ENCODE results near the gene HMX3.

HMX3 gene

DNA sequence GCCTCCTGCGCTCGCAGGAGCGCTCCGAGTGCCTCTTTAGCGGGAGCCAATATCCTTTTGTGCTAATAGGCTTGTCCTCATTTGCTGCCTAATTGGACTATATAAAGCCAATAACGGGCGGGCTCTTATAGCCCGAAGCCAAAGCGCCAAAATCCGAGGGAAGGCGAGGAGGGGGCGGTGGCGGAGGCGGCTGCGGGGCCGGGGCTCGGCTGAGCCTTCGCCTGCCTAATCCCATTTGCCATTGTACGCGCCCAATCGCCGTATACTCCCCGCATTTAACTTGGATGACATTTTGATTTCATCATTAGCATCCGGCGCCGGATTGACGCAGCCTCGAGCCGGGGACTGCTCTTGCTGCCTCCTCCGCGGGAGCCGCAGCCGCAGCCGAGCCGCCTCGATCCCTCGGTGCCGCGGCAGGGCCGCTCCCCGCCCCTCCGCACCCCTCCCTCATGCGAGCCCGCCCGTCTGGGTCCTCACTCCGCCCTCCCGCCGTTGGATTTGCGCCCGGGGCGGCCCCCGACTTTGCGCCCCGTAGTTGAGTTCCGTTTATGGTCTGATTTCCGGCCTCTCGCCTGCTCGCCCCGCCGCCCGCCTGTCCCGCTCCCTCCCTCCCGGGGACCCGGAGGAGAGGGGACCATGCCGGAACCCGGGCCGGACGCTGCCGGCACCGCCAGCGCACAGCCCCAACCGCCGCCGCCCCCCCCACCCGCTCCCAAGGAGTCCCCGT lies at the start of gene HMX3:
HMX3 (plus strand) TSS at position 556 of the 727 bp plus-strand sequence; CDS start at position 637, 81 bp downstream.
- no peak for DNase-seq

DNA sequence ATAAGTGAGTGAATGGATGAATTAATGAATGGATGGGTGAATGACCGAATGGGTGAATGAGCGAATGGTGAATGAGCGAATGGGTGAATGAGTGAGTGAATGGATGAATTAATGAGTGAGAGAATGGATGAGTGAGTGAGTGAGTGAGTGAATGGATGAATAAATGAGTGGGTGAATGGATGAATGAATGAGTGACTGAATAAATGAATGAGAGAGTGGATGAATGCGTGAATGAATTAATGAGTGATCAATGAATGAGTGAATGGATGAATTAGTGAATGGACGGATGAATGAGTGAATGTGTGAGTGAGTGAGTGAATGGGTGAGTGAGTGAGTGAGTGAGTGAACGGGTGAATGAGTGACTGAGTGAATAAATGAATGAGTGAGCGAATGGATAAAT lies 49.5 kb upstream of the HMX3 start:
- no peak for DNase-seq

DNA sequence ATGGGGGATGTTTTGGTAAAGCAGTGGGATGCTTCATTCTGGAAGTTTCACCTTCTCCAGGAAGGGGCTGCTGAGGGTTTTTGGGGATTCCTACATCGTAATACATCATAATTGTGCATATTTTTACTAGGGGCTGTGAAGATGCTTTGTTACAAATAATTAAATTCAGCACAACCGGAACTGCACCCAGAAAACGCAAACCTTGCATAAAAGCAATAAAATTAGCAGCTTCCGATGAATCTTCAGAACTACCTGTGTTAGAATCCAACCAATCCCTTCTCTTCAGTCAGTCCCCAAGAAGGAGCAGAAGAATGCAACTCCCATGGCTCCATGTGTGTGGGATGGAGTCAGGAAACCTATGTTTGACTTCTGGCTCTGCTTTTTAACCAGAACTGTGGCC lies 48.4 kb upstream of the HMX3 start:
- no peak for DNase-seq

DNA sequence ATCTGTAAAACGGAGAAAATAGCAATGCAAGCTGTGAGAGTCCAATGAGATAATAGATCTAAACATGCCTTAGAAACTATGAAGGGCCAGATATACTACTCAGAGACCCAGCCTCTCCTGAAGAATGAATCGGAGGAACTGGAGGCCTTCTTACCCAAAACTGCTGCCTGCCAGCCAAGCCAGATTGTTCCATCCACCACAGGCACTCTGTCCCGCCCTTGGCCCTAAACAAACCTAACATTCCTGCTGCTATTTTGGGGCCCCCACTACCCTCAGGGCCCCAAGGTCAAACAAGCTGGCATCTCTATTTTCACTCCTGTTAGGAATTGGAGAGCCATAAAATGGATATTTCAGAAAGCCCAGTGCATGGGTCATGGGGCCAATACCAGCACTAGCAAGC lies 48.0 kb upstream of the HMX3 start:
- no peak for DNase-seq

DNA sequence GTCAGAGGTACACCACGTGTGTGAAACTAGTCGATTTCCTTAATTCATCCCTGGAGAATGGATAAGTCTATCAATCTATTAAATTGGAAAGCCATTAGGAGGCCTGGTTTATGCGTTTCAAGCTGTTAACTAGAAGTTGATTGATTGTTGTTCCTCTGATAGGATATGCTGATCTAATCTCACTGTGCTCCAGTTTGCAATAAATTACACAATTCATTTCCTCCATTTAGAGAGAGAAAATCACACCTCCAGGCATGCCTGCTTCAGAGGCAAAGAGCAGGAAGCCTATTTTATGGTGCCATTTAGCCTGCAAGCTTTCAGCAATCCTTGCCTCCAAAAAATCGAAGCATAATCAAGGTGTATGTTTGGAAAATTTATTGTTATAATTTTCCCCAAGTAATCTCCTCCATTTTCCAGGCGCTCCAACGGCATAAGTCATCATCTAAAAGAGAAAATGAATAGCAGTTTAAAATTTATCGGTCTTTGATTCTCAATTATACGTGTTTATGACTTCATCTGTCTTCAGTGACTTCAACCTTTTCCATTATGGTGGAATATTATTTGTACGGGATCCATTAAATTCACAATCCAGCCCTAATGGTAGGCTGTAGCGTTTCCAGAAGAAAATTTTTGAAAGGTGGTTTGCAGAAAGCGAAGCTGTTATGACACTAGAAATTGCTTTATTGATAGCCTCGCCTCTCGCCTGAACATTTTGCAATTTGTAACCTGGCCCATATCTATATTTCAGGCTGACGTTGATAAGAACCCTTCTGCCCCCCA lies 42.9 kb upstream of the HMX3 start:
- DNase-seq, result no peak

DNA sequence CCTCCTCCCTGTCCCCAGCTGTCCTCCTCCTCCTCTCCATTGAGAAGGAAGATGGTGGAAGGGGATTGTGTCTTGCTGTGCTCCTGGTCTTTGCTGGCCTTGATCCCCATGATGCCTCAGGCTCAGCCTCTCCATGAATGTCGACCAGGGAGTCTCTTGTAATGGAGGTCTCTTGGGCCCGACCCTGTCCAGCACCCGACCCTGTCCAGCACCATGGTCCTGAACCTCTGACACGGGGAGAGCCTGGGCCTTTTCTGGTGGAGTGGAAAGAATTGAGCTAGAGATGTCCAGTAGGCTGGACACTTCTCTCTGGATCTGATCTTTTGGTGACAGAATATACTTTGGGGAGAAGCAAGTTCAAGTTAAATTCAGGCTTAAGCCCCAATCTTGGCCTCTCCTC lies 42.3 kb upstream of the HMX3 start:
- DNase-seq, result no peak

- DNase-seq, result no peak
Observed at GRCh38 chr10:123096452-123096851, 39.3 kb upstream of the HMX3 start.

DNA sequence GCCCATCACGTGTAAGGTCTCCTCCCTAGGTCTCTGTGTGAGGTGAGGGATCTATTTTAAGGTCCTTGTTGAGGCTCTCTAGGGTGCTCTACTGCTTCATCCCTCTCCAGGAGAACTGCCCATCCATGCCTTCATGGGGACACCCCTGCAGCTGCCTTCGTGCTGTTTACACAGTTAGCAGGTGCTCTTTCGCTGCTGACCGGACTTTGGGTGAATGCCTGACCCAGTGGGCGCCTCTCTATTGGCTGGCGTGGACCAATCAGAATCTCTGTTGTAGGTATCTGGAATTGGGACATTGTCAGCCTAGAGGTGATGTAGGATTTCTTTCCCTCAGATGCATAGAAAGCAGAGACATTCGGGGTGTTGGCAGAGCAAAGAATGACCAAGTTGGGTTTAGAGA lies 38.7 kb upstream of the HMX3 start:
- no peak for DNase-seq

DNA sequence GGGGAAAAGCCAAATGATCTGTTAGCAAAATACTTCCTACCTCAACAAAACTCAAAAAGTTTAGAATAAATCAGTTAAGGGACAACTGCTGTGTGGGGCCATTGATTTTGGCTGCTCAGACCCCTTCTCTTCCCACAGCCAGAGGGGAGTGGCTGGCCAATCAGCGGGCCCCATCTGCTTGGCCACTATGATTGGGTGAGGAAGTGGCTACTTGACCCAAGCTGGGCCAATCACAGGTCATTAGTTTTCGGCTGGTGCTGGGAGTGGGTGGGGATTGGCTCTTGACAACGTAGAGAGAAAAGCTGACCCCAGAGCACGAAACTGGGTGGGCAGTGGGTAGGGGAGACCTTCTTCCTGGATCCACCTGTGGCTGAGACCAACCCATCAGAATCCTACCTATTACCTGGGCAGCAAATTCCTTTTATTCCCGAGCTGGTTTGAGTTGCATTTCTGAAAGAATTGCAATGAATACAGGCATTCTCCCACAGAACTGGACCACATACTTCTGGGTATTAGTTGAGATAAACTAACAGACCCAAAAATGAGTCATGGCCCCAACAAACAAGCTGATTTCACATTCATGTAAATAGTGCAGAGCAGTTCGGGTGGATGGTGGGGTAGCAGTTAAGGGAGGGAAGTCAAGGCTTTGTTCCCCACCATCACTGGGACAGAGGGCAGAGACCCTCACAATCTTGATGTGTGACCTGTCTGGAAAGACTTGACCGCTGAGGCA lies 35.6 kb upstream of the HMX3 start:
- DNase-seq, result no peak

DNA sequence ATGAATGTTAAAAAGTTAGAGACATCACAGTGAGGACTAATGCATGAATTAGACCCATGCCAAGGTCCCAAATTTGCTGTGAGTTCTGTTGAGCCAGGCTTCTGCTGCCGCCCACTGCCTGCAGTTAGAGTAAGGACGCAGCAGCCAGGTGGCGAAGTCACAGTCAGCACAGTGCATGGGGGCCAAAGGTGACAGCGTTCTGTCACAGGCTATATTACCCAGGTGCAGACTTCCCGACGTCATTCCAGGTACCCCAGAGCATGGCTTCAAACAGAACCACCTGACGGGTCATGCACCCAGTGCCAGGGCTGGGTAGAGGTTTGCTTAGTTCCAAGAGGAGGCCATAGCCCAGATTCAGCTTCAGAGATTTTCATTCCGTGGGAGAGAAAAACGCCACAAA lies 33.9 kb upstream of the HMX3 start:
- DNase-seq, result no peak

GRCh38 chr10:123102673-123103072 lies 33.1 kb upstream of the HMX3 start:
- DNase-seq, result no peak

DNA sequence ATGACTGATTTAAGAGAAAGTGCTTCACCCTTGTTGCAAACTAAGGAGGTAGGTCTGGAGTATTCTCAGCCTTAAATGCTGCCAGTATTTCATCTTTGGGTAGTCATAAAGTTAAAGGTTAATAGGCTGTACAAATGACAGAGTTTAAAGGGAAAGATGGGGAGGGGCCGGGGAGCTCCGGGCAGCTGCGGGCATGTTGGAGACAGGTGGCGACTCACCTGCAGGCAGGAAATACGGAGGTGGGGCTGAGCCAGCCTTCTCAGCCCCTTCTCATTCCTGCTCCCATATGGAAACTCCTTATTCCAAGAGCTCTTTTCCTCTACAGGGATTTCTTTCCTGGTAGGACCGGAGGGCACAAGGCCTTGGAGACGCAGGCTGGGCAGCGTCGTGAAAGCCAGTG lies 31.8 kb upstream of the HMX3 start:
- no peak for DNase-seq

- no peak for DNase-seq
Observed at GRCh38 chr10:123109466-123109865, 26.3 kb upstream of the HMX3 start.

DNA sequence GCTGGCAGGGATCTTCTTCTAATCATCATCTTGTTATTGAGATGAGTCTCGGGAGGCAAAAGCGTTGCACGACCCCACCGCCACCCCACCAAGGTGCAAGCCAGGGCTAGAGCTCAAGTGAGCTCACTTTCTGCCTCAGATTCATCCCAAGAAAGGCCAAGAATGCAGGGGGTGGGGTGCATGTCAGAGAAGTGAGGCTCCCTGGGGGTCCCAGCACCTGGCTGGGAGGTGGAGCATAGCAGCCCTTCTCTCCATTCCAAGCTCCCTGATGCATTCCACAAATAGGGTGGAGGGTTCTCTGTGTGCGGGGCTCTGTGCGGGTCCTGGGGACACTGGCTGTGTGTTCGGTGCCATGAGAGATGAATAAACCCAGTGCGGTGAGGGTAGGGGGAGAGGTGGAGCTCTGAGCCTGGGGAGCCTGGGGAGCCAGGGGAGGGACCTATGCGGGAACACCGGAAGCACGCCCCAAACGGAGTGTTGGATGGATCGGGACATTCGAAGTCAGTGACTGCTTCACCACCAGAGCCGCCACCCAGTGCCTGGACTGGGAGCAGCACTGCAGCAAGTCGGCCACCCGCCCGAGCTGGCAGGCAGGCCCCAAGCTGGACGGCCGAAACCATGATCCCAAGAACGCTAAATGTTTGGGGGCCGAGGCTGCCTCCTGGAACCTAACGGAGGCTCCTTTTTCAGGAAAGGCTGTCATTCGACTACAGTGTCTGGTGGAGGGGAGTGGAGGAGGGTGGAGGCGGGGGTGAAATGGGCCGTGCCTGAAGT lies 17.9 kb upstream of the HMX3 start:
- DNase-seq, result no peak

DNA sequence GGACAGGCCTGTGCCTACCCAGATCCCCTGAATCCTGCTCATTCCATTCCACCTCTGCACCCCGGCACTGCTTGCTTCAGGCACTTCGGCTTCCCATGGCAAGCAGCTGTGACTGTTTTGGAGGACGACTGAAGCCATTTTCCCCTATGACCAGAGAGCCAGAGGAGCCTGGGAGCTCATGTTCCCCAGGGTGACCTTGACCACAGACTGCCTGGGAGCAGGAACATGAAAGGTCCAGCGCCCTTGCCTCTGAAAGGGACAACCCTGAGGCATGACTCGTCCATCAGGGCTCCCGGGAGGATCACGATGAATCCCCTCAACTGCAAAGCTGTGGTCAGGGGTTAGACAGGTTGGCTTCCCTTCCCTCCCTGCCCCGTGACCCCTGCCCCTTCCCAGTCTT lies 16.7 kb upstream of the HMX3 start:
- DNase-seq, result no peak

- DNase-seq, result no peak
Observed at GRCh38 chr10:123126246-123126645, 9.5 kb upstream of the HMX3 start.

DNA sequence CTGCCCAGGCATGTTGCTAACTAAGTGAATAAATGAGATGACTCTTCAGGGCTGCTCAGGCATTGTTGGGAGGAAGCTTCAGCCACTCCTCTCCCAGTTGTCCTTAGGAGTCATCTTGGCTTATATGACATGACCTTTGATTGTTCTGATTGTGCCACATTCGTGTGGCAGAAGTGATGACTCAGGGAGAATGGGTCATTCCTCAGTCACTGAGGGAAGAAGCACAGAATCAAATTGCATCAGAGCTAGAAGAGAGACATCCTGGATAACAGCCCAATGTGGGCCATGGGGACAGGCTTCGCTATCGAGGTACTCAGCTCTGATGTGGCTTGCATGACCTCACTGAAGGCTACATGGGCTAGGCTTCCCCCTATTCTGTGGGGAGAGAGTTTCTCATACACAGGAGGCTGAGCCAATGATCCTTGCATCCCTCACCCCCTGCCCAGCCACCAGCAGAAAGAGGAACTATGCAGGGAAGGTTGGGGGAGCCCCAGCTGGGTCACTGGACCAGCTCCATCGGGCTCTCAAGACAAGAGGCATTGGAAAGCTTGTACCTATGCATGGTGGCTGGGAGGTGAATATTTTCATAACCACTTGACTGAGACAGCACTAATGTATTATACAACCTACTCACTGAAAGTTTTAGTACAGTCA lies 6.0 kb upstream of the HMX3 start:
- DNase-seq, result no peak

DNA sequence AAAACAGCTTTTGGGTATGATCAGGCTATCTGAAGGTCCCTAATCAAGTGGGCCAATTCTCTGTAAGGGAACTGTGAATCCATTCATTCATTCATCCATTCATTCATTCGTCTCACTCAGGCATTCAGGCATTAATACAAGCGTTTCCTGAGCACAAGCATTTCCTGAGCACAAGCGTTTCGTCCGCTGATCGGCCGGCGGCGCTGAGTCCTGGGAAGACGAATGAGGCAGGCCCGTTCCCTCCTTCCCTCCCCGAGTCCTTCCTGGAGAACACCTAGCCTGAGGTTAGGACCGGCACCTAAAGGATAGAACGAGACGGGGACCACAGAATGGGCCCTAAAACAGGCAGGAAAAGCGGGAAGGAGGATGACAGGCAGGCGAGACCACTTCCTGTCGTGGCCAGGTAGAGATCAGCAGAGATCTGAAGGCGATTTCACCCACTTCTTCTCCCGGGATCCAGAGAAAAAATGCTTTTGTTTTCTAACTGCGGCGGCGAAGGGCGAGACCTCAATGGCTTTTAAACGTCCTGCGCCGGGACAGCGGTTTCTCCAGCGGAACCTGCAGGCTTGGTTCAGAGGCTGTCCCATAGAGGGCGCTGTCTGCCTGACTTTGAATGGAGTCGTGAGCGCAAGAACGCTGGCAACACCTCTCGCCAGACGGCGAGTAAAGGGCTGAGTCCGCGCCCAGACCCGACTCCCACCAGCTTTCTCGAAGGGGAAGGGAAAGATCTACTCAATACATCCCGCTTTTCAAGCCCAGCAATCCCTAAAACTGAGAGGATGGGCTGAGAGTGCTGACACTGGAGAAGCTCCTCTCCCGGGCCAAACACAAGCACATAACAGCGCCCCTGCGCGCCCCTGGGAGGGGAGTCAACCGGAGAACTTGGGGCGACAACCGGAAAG lies 2.9 kb upstream of the HMX3 start:
- DNase-seq, result peak; percentile 82

DNA sequence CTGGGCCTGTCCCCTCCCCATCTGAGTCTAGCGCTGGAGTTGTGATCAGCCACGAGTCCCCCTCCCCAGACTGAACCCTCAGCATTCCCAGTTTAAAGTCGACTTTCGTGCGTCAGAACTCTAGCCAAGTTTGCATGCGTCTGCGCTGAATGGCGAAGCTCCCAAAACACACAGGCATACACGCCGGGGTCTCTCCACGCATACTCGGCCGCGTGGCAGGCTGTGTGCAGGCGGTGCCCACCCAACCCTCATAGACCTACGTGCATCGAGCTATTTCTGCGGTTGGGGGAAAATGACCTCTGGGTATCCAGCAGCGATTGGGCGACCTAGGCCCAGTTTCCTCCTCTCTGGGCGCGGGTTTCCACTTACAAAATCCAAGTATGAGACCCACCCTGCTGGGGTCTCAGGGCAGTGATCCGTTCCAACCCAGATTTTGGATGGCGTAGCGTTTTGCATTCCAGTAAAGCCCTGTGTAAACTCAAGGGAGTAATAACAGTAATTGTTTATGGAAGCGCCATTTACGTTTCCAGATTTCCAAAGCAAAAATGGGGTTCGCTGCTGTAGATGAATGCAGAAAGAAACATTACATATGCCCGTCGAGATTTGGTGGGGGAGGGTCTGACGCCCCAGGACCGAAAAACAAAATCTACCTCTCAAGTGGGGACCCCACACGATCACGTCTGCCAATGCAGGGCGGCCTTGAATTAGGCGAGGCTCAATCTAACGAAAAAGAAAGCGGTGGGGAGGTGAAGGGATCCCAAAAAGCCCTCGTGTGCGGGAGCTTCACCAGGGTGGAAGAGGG lies 2.0 kb upstream of the HMX3 start:
- no peak for DNase-seq

DNA sequence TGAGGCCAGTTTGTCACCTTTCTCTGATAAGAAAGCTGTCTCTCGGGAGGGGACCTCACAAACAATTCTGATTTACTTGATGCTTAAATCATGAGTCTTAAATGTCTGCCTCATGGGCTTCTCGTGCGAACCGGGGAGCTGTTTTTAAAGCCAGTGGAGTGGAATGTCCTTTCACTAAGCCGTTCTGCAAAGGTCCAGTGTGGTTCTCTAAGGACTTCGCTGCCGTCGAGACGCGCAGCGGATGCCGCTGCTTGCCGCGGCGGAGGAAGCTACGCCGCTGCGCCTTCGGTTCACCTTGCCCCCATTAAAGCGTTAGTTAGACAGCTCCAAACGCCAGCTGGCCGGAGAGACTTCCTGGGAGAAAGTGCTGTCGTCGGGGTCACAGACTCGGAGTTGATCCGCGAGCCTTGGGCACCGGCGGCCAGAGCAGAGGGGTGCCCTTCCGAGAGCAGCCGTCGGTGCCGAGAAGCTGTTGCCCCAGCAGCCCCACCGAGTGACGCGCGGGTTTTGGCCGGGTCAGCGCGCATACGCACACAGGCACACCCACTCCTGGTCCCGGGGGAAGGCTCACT lies 1.3 kb upstream of the HMX3 start:
- DNase-seq, result no peak

Measured in CD4-positive, alpha-beta T cell treated with Interleukin-4 for 4 hours (primary cell).